ENCODE measurements around the gene C1orf94.

Gene C1orf94

GRCh38 chr1:34262023-34262853 lies 85.5 kb downstream of the C1orf94 start:
- no peak for DNase-seq (ENCODE audit: low read depth in 2 of 2)

GRCh38 chr1:34262921-34263320 lies 86.2 kb downstream of the C1orf94 start:
- no peak for DNase-seq (ENCODE audit: low read depth in 2 of 2)

- DNase-seq (ENCODE audit: low read depth in 2 of 2) = no peak
Observed at GRCh38 chr1:34263406-34263805, 86.7 kb downstream of the C1orf94 start.

- no peak for DNase-seq (ENCODE audit: low read depth in 2 of 2)
Observed at GRCh38 chr1:34265396-34265795, 88.7 kb downstream of the C1orf94 start.

- no peak for DNase-seq (ENCODE audit: low read depth in 2 of 2)
Observed at GRCh38 chr1:34266127-34266951, 89.6 kb downstream of the C1orf94 start.

GRCh38 chr1:34267326-34267725 lies 90.6 kb downstream of the C1orf94 start:
- DNase-seq (ENCODE audit: low read depth in 2 of 2) = no peak

GRCh38 chr1:34268311-34268954 lies 91.7 kb downstream of the C1orf94 start:
- DNase-seq (ENCODE audit: low read depth in 2 of 2) = no peak

All from activated CD8-positive, alpha-beta memory T cell treated with anti-CD3 and anti-CD28 coated beads for 4 hours (primary cell).